K562 (cell line): ENCODE data around the gene INCENP. TPM values are rescaled to one million over a fixed set of nuclear protein-coding genes. Genes with fewer than 3 reads are reported as not detected.
A peak's percentile ranks its signal among the peaks of the same experiment; 100 is the strongest.

Source experiments
- CBX2 ChIP-seq: fragments of 200-600 bp; sonication (generic); IDR thresholded peaks from one replicate; pipeline ENCODE4 v1.6.1; 2012; ENCODE audit warnings: mild to moderate bottlenecking, low read length, inconsistent platforms; ENCODE audit not compliant: insufficient read depth, poor library complexity, severe bottlenecking
- CXXC5 ChIP-seq: fragments of 250-450 bp; sonication (Bioruptor Pico); IDR thresholded peaks from 2 replicates; pipeline ENCODE4 v1.8.0; 2022; ENCODE audit warnings: inconsistent platforms, mild to moderate bottlenecking, moderate library complexity
- ELF1 ChIP-seq: fragments of 200-800 bp; sonication (Bioruptor generic); IDR thresholded peaks from 2 replicates; pipeline ENCODE4 v1.6.1; 2016; ENCODE audit warnings: missing genetic modification characterization, missing compliant biosample characterization
- FOXA1 ChIP-seq: fragments of 450-650 bp; IDR thresholded peaks from 2 replicates; pipeline ENCODE4 v1.6.1; 2016; ENCODE audit warnings: mild to moderate bottlenecking, borderline replicate concordance
- FOXK2 ChIP-seq, 2 experiments: fragments of 450-650 bp; IDR thresholded peaks in 1 of 2; conservative IDR thresholded peaks in 1 of 2; 2 replicates each; pipeline ENCODE4 v1.6.1; 2016; ENCODE audit warnings: low read depth in 2 of 2, mild to moderate bottlenecking in 1 of 2
- HDAC1 ChIP-seq, 2 experiments: fragments of 450-650 bp; IDR thresholded peaks; 2 replicates each; pipeline ENCODE4 v1.6.1; 2016 to 2017; ENCODE audit warnings: inconsistent platforms in 1 of 2, mild to moderate bottlenecking in 1 of 2, moderate library complexity in 1 of 2
- HNRNPL ChIP-seq: fragments of 200-400 bp; formaldehyde crosslinking; IDR thresholded peaks from 2 replicates; pipeline ENCODE4 v1.6.1; 2017; ENCODE audit warnings: low read depth, mild to moderate bottlenecking, low read length
- JUN ChIP-seq, 2 experiments: sonication (generic) in 1 of 2; formaldehyde crosslinking in 1 of 2; IDR thresholded peaks; 2 replicates each; pipeline versions ENCODE4 v1.6.1 to v1.8.0; 2012 to 2022; ENCODE audit warnings: borderline replicate concordance in 2 of 2, mild to moderate bottlenecking in 2 of 2, improper control_type of control experiment in 1 of 2, low read depth in 1 of 2, low read length in 1 of 2, missing genetic modification reagents in 1 of 2
- MIER1 ChIP-seq: fragments of 450-650 bp; IDR thresholded peaks from 2 replicates; pipeline ENCODE4 v1.6.1; 2016; ENCODE audit warnings: antibody characterized with exemption, mild to moderate bottlenecking, low read depth
- MYC ChIP-seq, 2 experiments: fragments of 250-450 bp in 1 of 2; sonication (Bioruptor Pico) in 1 of 2; IDR thresholded peaks; 2 replicates each; pipeline versions ENCODE4 v1.5.1 to v1.6.1; 2012 to 2021; ENCODE audit warnings: low read depth in 2 of 2, borderline replicate concordance in 1 of 2, improper control_type of control experiment in 1 of 2, low read length in 1 of 2, mild to moderate bottlenecking in 1 of 2, moderate library complexity in 1 of 2
- NFE2L1 ChIP-seq: fragments of 450-650 bp; IDR thresholded peaks from 2 replicates; pipeline ENCODE4 v1.6.1; 2016; ENCODE audit warnings: missing genetic modification characterization, low read depth, mild to moderate bottlenecking, missing compliant biosample characterization, moderate library complexity, borderline replicate concordance
- NR2F6 ChIP-seq: fragments of 450-650 bp; formaldehyde crosslinking; IDR thresholded peaks from 2 replicates; pipeline ENCODE4 v1.4.0; 2020; ENCODE audit warnings: mild to moderate bottlenecking
- PHF20 ChIP-seq: fragments of 450-650 bp; IDR thresholded peaks from 2 replicates; pipeline ENCODE4 v1.6.1; 2018; ENCODE audit not compliant: partially characterized antibody
- PHF21A ChIP-seq: fragments of 450-650 bp; IDR thresholded peaks from 2 replicates; pipeline ENCODE4 v1.6.1; 2017; ENCODE audit warnings: low read depth, borderline replicate concordance
- RB1 ChIP-seq: fragments of 450-650 bp; IDR thresholded peaks from 2 replicates; pipeline ENCODE4 v1.6.1; 2017; ENCODE audit warnings: low read depth, mild to moderate bottlenecking
- RBM34 ChIP-seq: fragments of 200-400 bp; formaldehyde crosslinking; IDR thresholded peaks from 2 replicates; pipeline ENCODE4 v1.6.1; 2018; ENCODE audit warnings: low read length, borderline replicate concordance; ENCODE audit not compliant: insufficient read depth
- SIX5 ChIP-seq, 2 experiments: IDR thresholded peaks; 2 replicates each; pipeline ENCODE4 v1.6.1; 2011; ENCODE audit warnings: low read length in 2 of 2, borderline replicate concordance in 1 of 2, low read depth in 1 of 2, mild to moderate bottlenecking in 1 of 2, moderate library complexity in 1 of 2; ENCODE audit not compliant: insufficient read depth in 1 of 2
- SRF ChIP-seq, 2 experiments: fragments of 250-450, 450-650 bp in 1 of 2; sonication (Bioruptor Pico) in 1 of 2; sonication (generic) in 1 of 2; formaldehyde crosslinking; IDR thresholded peaks; 2 replicates each; pipeline versions ENCODE4 v1.5.0 to v1.5.1; 2020 to 2022; ENCODE audit warnings: mild to moderate bottlenecking in 1 of 2, missing genetic modification reagents in 1 of 2
- TAF9B ChIP-seq: fragments of 450-650 bp; IDR thresholded peaks from 2 replicates; pipeline ENCODE4 v1.6.1; 2018; ENCODE audit warnings: mild to moderate bottlenecking; ENCODE audit not compliant: partially characterized antibody
- TGIF2 ChIP-seq: sonication (generic); formaldehyde crosslinking; IDR thresholded peaks from 2 replicates; pipeline ENCODE4 v1.8.1; 2022; ENCODE audit warnings: mild to moderate bottlenecking, missing genetic modification reagents, moderate library complexity
- ZNF224 ChIP-seq: sonication (generic); formaldehyde crosslinking; IDR thresholded peaks from 2 replicates; pipeline ENCODE4 v1.8.0; 2022; ENCODE audit warnings: mild to moderate bottlenecking, missing genetic modification reagents
- ZNF589 ChIP-seq: fragments of 200-800 bp; sonication (Bioruptor generic); IDR thresholded peaks from 2 replicates; pipeline ENCODE4 v1.6.1; 2016; ENCODE audit warnings: low read depth, missing genetic modification characterization, missing compliant biosample characterization
- ZNF75A ChIP-seq: fragments of 450-650 bp; formaldehyde crosslinking; IDR thresholded peaks from 2 replicates; pipeline ENCODE4 v1.4.0; 2020; ENCODE audit warnings: mild to moderate bottlenecking
- ZNF764 ChIP-seq: fragments of 250-450 bp; sonication (Bioruptor Pico); IDR thresholded peaks from 2 replicates; pipeline ENCODE4 v1.4.0; 2020; ENCODE audit warnings: low read depth, mild to moderate bottlenecking, moderate library complexity
- polyA plus RNA-seq, 8 experiments: library from polyadenylated mRNA; depleted of rRNA in 4 of 8; stranded (reverse) in 5 of 8; unstranded in 3 of 8; fragments of >200 nt; fragmentation: Nextera tagmentation in 2 of 8; fragmentation: Illumina TruSeq in 1 of 8; extraction: Ambion mirVana in 2 of 8; extraction: Trizol in 1 of 8; gene quantifications; 2 replicates each; pipeline versions ENCODE4 v1.2.1 to v1.2.3, GENCODE V29; 2011 to 2014; ENCODE audit warnings: inconsistent platforms in 1 of 8, missing spikeins in 1 of 8
- total RNA-seq, 7 experiments: library from RNA; depleted of rRNA in 6 of 7; stranded (reverse); fragments of >200 nt in 6 of 7; fragmentation: Illumina TruSeq in 2 of 7; extraction: Trizol in 2 of 7; gene quantifications; 2 replicates each; pipeline versions ENCODE4 v1.2.1 to v1.2.3, GENCODE V29; 2011 to 2021; ENCODE audit warnings: low replicate concordance in 1 of 7
- TF ChIP-seq, protein P1 (sequence below): fragments of 450-650 bp; IDR thresholded peaks from 2 replicates; pipeline ENCODE4 v1.6.1; 2017; ENCODE audit warnings: mild to moderate bottlenecking, moderate library complexity
- TF ChIP-seq, protein P2 (sequence below): IDR thresholded peaks from 2 replicates; pipeline ENCODE4 v1.6.1; 2011; ENCODE audit not compliant: insufficient read length; ENCODE audit errors: extremely low read depth

Gene INCENP
- total and polyA plus RNA-seq, 9 of the 15 experiments (the other 6 are each of a cell fraction or from before 2014, with no cell fraction given): 1.1 to 97.9 (median 28.2) TPM

DNA sequence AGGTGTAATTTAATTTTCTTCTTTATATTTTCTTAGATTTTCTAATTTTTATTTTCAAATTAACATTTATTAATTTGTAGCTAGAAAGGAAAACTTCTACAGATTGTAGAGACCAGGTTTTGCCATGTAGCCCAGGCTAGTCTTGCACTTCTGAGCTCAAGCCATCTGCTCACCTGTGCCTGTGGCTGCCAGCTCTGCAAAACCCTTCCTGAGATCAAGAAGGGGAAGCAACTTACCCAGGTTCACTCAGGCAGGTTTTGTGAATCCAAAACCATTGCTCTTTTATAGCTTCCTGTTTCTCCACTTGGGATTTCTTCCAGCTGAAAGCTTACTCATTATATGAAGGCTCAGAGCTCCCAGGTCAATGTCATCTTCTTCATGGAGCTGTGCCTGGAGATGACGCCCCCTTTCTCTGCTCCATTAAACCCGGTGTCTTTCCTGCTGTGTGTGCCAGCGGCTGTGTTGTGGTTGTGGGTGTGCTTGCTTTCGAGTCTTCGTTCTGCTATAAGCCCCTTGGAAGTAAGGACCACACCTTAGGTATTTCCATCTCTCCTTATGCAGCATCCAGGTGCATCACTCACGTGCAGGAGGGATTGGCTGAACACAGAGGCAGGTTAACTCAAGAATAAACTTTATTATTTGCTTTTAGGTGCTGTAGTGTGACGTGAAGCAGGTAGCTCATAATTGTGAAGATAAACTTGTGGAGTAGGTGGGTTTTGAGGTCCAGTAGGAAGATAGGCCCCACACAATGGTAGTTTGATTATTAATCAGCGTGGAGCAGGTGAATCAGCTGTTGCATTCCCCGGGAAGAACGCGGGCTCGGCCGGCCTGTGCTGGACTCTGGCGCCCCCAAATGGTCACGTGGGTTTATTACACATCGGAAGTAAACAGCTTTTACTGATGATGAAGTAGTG, 42.2 kb upstream of the INCENP start (continued):
- TF ChIP-seq, protein P1, sequence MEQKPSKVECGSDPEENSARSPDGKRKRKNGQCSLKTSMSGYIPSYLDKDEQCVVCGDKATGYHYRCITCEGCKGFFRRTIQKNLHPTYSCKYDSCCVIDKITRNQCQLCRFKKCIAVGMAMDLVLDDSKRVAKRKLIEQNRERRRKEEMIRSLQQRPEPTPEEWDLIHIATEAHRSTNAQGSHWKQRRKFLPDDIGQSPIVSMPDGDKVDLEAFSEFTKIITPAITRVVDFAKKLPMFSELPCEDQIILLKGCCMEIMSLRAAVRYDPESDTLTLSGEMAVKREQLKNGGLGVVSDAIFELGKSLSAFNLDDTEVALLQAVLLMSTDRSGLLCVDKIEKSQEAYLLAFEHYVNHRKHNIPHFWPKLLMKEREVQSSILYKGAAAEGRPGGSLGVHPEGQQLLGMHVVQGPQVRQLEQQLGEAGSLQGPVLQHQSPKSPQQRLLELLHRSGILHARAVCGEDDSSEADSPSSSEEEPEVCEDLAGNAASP: no peak
- TF ChIP-seq CXXC5 (CRISPR knock-in tag) (peak; percentile 45), TAF9B (no peak), SRF (CRISPR knock-in tag; IDR thresholded peaks at IDR 0.05) (no peak), MYC (IDR thresholded peaks at IDR 0.05; ENCODE audit: low read depth, low read length) (peak; percentile 46; the same call in 1 of the 2 replicates), MYC (CRISPR knock-in tag; IDR thresholded peaks at IDR 0.05; ENCODE audit: borderline replicate concordance, low read depth) (no peak), MIER1 (no peak), CBX2 (no peak), FOXK2 (conservative IDR thresholded peaks at IDR 0.05 in 1 of 2, IDR thresholded peaks at IDR 0.05 in 1 of 2; ENCODE audit: low read depth in 2 of 2) (peak; percentile 93 to 94), PHF21A (no peak), ZNF764 (CRISPR knock-in tag) (no peak), JUN (IDR thresholded peaks at IDR 0.05; ENCODE audit: borderline replicate concordance, low read depth, low read length) (peak; percentile 31; the same call in 1 of the 2 replicates), JUN (CRISPR knock-in tag; IDR thresholded peaks at IDR 0.05; ENCODE audit: borderline replicate concordance) (no peak), FOXA1 (no peak), PHF20 (no peak), ZNF75A (CRISPR knock-in tag) (no peak), ZNF589 (CRISPR knock-in tag) (no peak), NR2F6 (no peak), TGIF2 (CRISPR knock-in tag) (no peak), ZNF224 (CRISPR knock-in tag) (no peak), NFE2L1 (tag) (no peak), ELF1 (tag) (no peak), RBM34 (no peak), HNRNPL (no peak), SIX5 (IDR thresholded peaks at IDR 0.05; ENCODE audit: borderline replicate concordance in 1 of 2, insufficient read depth in 1 of 2, low read depth in 1 of 2, low read length in 2 of 2) (no peak), HDAC1 (IDR thresholded peaks at IDR 0.05) (peak in 1 of 2 experiments; percentile 31; a peak in 1 of 4 replicates), RB1 (peak; percentile 88)
- TF ChIP-seq, protein P2, sequence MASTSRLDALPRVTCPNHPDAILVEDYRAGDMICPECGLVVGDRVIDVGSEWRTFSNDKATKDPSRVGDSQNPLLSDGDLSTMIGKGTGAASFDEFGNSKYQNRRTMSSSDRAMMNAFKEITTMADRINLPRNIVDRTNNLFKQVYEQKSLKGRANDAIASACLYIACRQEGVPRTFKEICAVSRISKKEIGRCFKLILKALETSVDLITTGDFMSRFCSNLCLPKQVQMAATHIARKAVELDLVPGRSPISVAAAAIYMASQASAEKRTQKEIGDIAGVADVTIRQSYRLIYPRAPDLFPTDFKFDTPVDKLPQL: no peak
